ENCODE results near the gene STK24. TPM values are rescaled to one million over a fixed set of nuclear protein-coding genes. Genes with fewer than 3 reads are reported as not detected.

Gene STK24
- total and polyA plus RNA-seq, 2 of the 8 experiments (the other 6 are each of a cell fraction or from before 2014, with no cell fraction given): 62.8 to 143 TPM

DNA sequence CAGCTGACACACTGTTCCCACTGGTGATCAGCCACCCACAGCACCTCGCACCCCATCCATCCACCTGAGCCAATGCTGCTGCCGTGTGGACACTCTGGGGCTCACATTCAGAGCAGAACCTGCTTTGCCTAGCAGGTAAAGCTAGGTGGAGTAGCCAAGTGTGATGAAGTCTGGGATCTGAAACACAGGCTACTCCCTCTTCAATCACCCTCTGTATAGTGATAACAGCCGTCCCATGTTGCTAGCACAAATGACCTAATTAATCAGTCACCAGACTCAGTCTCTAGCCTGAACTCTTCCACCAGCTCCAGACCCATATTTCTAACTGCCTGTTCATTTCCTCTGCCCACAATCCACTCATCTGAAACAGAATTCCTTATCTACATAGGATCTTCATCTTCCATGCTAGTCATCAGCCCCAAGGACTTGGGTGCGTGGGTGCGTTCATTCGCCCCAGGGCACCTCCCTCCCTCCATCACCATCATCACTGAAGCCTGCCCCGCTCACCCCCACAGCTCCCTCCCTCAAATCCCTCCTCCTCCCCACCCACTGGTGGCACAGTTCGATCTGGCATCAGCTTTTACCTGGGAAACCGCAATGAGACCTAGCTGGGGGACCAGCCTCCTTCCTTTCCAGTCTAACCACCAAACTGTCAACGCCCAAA lies 19.8 kb downstream of the STK24 start:
- DNase-seq (ENCODE audit: low read depth in 1 of 2, low spot score in 2 of 2): no peak
- no peak overlapping the region for H2BK120ac ChIP-seq (replicated peaks; ENCODE audit: low read depth, low read length)
- H3K4me1 ChIP-seq (replicated peaks in 1 of 4; ENCODE audit: control insufficient read depth in 3 of 4, insufficient read depth in 4 of 4, low read length in 3 of 4): peaks cover 1 to 17% (median 7%) of the 10 kb centered on the region in 4 experiments; a peak in 6 of 7 replicates
- H3K18ac ChIP-seq (ENCODE audit: extremely low read depth, low read length): no peak overlapping the region
- no peaks in the 10 kb centered on the region for H3K9me3 ChIP-seq (ENCODE audit: insufficient read depth in 2 of 2, low read depth in 1 of 2, low read length in 1 of 2)
- H3K23me2 ChIP-seq (ENCODE audit: low read depth, low read length): 0 out of 2 replicates have a peak, but pooled peaks cover 1% of the 10 kb centered on the region
- no peak overlapping the region; the same call in 1 of the 2 replicates for H2BK5ac ChIP-seq (ENCODE audit: low read depth, low read length)
- H3K79me1 ChIP-seq (ENCODE audit: low read depth, low read length): peaks cover 33% of the 10 kb centered on the region
- no peaks in the 10 kb centered on the region for H3K27me3 ChIP-seq (replicated peaks in 1 of 4; ENCODE audit: control insufficient read depth in 3 of 4, extremely low read depth in 1 of 4, insufficient read depth in 3 of 4, low read length in 3 of 4)
- no peak overlapping the region for H3K23ac ChIP-seq (ENCODE audit: insufficient read length)
- no peak overlapping the region; the same call in 1 of the 2 replicates for H2BK12ac ChIP-seq (ENCODE audit: low read depth, low read length)
- ChIA-PET POLR2A (ENCODE audit: partially characterized antibody) (interaction anchor here (1.5 to 1.8 kb wide), 2 partner anchors 15 to 21 kb away, joined by 5 to 6 read pairs; no protein-coding TSS in a partner anchor), CTCF (ENCODE audit: partially characterized antibody) (interaction anchor here (0.7 to 4.3 kb wide), 24 partner anchors 9 to 110 kb away, joined by 3 to 31 read pairs (median 4); no protein-coding TSS in a partner anchor)
- no peak overlapping the region for H3K56ac ChIP-seq (replicated peaks; ENCODE audit: insufficient read length, low read depth, low read length)
- H3K36me3 ChIP-seq (ENCODE audit: control insufficient read depth in 2 of 4, insufficient read depth in 4 of 4, low read length in 3 of 4): no peaks in the 10 kb centered on the region
- TF ChIP-seq POLR2AphosphoS5 (IDR thresholded peaks at IDR 0.05; ENCODE audit: low read depth, low read length): 0 out of 2 replicates have a peak, but pooled peaks have one; percentile 24
- TF ChIP-seq, protein P1, sequence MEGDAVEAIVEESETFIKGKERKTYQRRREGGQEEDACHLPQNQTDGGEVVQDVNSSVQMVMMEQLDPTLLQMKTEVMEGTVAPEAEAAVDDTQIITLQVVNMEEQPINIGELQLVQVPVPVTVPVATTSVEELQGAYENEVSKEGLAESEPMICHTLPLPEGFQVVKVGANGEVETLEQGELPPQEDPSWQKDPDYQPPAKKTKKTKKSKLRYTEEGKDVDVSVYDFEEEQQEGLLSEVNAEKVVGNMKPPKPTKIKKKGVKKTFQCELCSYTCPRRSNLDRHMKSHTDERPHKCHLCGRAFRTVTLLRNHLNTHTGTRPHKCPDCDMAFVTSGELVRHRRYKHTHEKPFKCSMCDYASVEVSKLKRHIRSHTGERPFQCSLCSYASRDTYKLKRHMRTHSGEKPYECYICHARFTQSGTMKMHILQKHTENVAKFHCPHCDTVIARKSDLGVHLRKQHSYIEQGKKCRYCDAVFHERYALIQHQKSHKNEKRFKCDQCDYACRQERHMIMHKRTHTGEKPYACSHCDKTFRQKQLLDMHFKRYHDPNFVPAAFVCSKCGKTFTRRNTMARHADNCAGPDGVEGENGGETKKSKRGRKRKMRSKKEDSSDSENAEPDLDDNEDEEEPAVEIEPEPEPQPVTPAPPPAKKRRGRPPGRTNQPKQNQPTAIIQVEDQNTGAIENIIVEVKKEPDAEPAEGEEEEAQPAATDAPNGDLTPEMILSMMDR (IDR thresholded peaks at IDR 0.05; ENCODE audit: control extremely low read depth in 1 of 3, insufficient read depth in 1 of 3, low read depth in 1 of 3, low read length in 3 of 3): peak; percentile 34 to 61 (median 52)
- TF ChIP-seq CREB1 (IDR thresholded peaks at IDR 0.05): no peak
- peak; percentile 36 to 61; a peak in 3 of 4 replicates for TF ChIP-seq RAD21 (IDR thresholded peaks at IDR 0.05 in 1 of 2, conservative IDR thresholded peaks at IDR 0.05 in 1 of 2; ENCODE audit: low read depth in 2 of 2, low read length in 2 of 2)
- no peak overlapping the region for H3K27ac ChIP-seq (ENCODE audit: low read depth, low read length)
- no peak overlapping the region for H2AFZ ChIP-seq (ENCODE audit: low read length)
- H3K4me3 ChIP-seq (ENCODE audit: extremely low read depth in 1 of 4, insufficient read depth in 2 of 4, low read depth in 3 of 4, low read length in 4 of 4): no peak overlapping the region
- no peak overlapping the region for H3K9ac ChIP-seq (replicated peaks in 1 of 4; ENCODE audit: extremely low read depth in 1 of 4, low read depth in 3 of 4, low read length in 3 of 4)
- H2BK15ac ChIP-seq (ENCODE audit: low read length): no peak overlapping the region
- H3K4me2 ChIP-seq (ENCODE audit: insufficient read depth in 1 of 2, low read depth in 2 of 2, low read length in 2 of 2): no peak overlapping the region
- no peak overlapping the region for H4K91ac ChIP-seq (replicated peaks; ENCODE audit: insufficient read length, low read length)
- H3K4ac ChIP-seq (replicated peaks; ENCODE audit: insufficient read length, low read depth, low read length): no peak overlapping the region
- H4K8ac ChIP-seq (ENCODE audit: extremely low read depth, insufficient read depth, low read length): no peak overlapping the region
- 90% methylated on average over 10 of the region's 10 CpGs; no CpG with 5 or more reads in 1 of the 2 experiments for WGBS, 2 experiments (ENCODE audit: extremely low coverage in 1 of 2, insufficient coverage in 1 of 2, insufficient read length in 1 of 2, insufficient replicate concordance in 2 of 2, low coverage in 1 of 2, low lambda C conversion rate in 2 of 2, missing lambda C conversion rate in 1 of 2)
- FAIRE-seq: no peak
- no peak overlapping the region for H4K5ac ChIP-seq (ENCODE audit: insufficient read length, low read depth, low read length)
- H3K14ac ChIP-seq (ENCODE audit: insufficient read length): no peak overlapping the region
- H2AK5ac ChIP-seq (ENCODE audit: low read depth, low read length): no peak overlapping the region
- peaks cover 10 to 35% of the 10 kb centered on the region in 2 experiments for H4K20me1 ChIP-seq (replicated peaks in 1 of 2; ENCODE audit: control insufficient read depth in 1 of 2, insufficient read depth in 2 of 2, low read length in 2 of 2)
- no peak overlapping the region for H2BK20ac ChIP-seq (ENCODE audit: low read length)
- H3K79me2 ChIP-seq (ENCODE audit: control insufficient read depth in 1 of 2, insufficient read depth in 2 of 2, low read length in 2 of 2): peaks cover 36 to 95% of the 10 kb centered on the region in 2 experiments
